Measurements from ENCODE around the gene CSF1R. TPM values are rescaled to one million over a fixed set of nuclear protein-coding genes. Genes with fewer than 3 reads are reported as not detected.

The CSF1R gene
- polyA plus RNA-seq, 2 of the 4 experiments (the other 2 are of a cell fraction): 0.06 TPM; not detected in 1

GRCh38 chr5:150129454-150129812, 43.1 kb upstream of the CSF1R start:
- H3K4me3 ChIP-seq: no peak overlapping the region
- peak overlapping the region; percentile 67 for H3K4me2 ChIP-seq
- peaks cover 4% of the 10 kb centered on the region; the same call in 2 of the 3 replicates for H3K4me1 ChIP-seq
- ATAC-seq (no peak), DNase-seq (ENCODE audit: low read depth in 1 of 2, low spot score in 1 of 2) (no peak), FAIRE-seq (no peak)
- no peaks in the 10 kb centered on the region for H3K9me3 ChIP-seq
- no peak for TF ChIP-seq CTCF (IDR thresholded peaks at IDR 0.05)
- no peak for TF ChIP-seq FOSB (CRISPR knock-in tag; IDR thresholded peaks at IDR 0.05)
- no peak for TF ChIP-seq ESRRA (IDR thresholded peaks at IDR 0.05; ENCODE audit: borderline replicate concordance, low read length)
- no peak for TF ChIP-seq RAD21 (conservative IDR thresholded peaks at IDR 0.05 in 1 of 2, IDR thresholded peaks at IDR 0.05 in 1 of 2)
- TF ChIP-seq POLR2A (IDR thresholded peaks at IDR 0.05; ENCODE audit: low read length): no peak
- no peak for TF ChIP-seq EHF (CRISPR knock-in tag; IDR thresholded peaks at IDR 0.05)
- no peak for TF ChIP-seq POLR2AphosphoS2 (conservative IDR thresholded peaks at IDR 0.05; ENCODE audit: low read length)
- no peak for TF ChIP-seq TFCP2L1 (CRISPR knock-in tag; IDR thresholded peaks at IDR 0.05)
- TF ChIP-seq ZNF302 (CRISPR knock-in tag; IDR thresholded peaks at IDR 0.05): no peak
- TF ChIP-seq ZSCAN20 (CRISPR knock-in tag; IDR thresholded peaks at IDR 0.05): no peak
- no peak for TF ChIP-seq TP53 (CRISPR knock-in tag; IDR thresholded peaks at IDR 0.05)
- no peak for TF ChIP-seq MAFK (IDR thresholded peaks at IDR 0.05; ENCODE audit: partially characterized antibody)
- no peak for TF ChIP-seq GATA3 (IDR thresholded peaks at IDR 0.05; ENCODE audit: borderline replicate concordance)
- no peak for TF ChIP-seq MAX (IDR thresholded peaks at IDR 0.05)
- ChIA-PET POLR2A (no interaction called here), CTCF (interaction anchor here (0.6 to 11.7 kb wide), 24 partner anchors 10 to 296 kb away, joined by 3 to 98 read pairs (median 4); no protein-coding TSS in a partner anchor)
- peak overlapping the region; percentile 39 to 76; a peak in 5 of 6 replicates for H3K27ac ChIP-seq
- 60% methylated on average over 4 of the region's 8 CpGs for WGBS (ENCODE audit: missing lambda C conversion rate)

- DNase-seq (ENCODE audit: low read depth in 1 of 2, low spot score in 1 of 2): no peak
- Histone ChIP-seq H3K4me2 (no peak overlapping the region), H3K9me3 (no peaks in the 10 kb centered on the region), H3K27ac (no peak overlapping the region), H3K4me3 (no peak overlapping the region), H3K4me1 (peaks cover 10% of the 10 kb centered on the region; the same call in 2 of the 3 replicates)
- no peak for ATAC-seq
- WGBS (ENCODE audit: missing lambda C conversion rate): 73% methylated on average over 6 of the region's 6 CpGs
- FAIRE-seq: no peak
- CTCF ChIA-PET: interaction anchor here (1.3 to 11.7 kb wide), 6 partner anchors 10 to 293 kb away, joined by 3 to 98 read pairs (median 8); no protein-coding TSS in a partner anchor
- POLR2A ChIA-PET: no interaction called here
- TF ChIP-seq HES2 (IDR thresholded peaks at IDR 0.05) (no peak), E2F6 (IDR thresholded peaks at IDR 0.05; ENCODE audit: borderline replicate concordance, low read depth) (no peak), HEYL (CRISPR knock-in tag; IDR thresholded peaks at IDR 0.05) (no peak), FOXS1 (CRISPR knock-in tag; IDR thresholded peaks at IDR 0.05) (no peak), CBX2 (IDR thresholded peaks at IDR 0.05; ENCODE audit: borderline replicate concordance, low read depth) (no peak), JUNB (IDR thresholded peaks at IDR 0.05) (no peak), NPAS2 (CRISPR knock-in tag; IDR thresholded peaks at IDR 0.05; ENCODE audit: borderline replicate concordance) (no peak), ZC3H11A (IDR thresholded peaks at IDR 0.05) (no peak), KDM1A (IDR thresholded peaks at IDR 0.05; ENCODE audit: low read depth) (no peak), REST (IDR thresholded peaks at IDR 0.05) (no peak), HOXB5 (CRISPR knock-in tag; IDR thresholded peaks at IDR 0.05) (no peak), NR3C1 (IDR thresholded peaks at IDR 0.05) (no peak), ELK1 (IDR thresholded peaks at IDR 0.05; ENCODE audit: low read depth, low read length) (no peak), MAX (IDR thresholded peaks at IDR 0.05) (no peak), SMC3 (IDR thresholded peaks at IDR 0.05) (no peak), CTCF (IDR thresholded peaks at IDR 0.05) (no peak)
These were observed 40.5 kb upstream of the CSF1R start for GRCh38 chr5:150126921-150127265.

Data from A549 (cell line).